Glomerular visceral epithelial cell (primary cell): ENCODE measurements around the gene COL24A1.
"Not testable (repeated sequence)": the region's sequence is repeated elsewhere in the genome, so short reads cannot be mapped to it uniquely, and the experiment has no call there.

Experiments
- DNase-seq: peaks from one replicate; pipeline ENCODE4 v3.0.0-alpha.2; 2016; ENCODE audit errors: extremely low spot score

COL24A1 gene

DNA sequence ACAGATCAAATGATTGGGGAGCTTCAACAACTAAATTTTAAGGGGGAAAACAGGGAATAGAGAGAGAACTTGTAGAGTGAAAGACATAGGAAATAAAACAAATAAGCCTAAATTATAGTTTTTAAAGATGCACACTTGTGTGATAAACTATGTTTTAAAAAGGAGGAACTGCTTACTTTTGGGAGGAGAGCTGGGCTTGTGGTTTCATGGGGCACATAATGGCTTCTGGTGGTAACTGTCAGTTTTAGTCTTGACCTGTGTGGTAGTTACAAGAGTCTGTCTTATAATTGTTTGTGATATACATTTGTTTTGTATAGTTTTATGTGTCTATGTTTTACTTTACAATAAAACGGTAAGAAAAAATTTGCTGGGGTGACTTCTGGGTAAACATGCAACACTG, 165.3 kb downstream of the COL24A1 start:
- no peak for DNase-seq

DNA sequence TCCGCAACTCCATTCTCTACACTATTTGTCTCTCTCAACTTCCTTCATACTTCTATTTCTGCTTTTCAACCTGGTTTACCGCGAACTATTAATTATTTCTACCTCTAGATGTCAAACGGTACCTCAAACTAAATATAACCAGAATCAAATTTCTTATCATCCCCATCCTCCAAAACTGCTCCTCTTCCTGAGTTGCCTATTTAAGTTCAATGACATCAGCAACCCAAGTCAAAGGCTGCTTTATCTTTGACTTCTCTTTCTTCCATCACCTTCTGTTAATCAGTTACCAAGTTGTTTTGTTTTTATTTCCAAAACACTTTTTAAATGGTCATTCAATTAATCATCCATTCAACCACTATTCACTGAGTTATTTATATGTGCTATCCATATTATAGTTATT, 171.9 kb downstream of the COL24A1 start:
- no peak for DNase-seq

DNA sequence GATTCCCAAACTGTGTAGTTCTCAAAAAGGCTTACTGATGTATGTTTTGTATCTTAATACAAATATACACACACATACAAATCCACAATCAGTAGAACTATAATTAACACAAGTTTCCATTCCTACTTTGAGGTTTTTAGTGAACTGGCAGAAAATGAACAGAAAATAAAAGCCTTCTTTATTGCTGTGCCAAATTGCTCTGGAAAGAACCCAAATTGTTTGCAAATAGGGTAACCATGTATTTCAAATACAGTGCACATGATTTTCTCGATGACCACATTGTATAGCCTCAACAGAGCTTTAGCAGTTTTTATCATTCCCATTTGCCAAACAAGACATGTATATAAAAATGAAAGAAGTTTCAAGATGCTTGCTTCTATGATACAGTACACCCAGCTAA, 173.3 kb downstream of the COL24A1 start:
- DNase-seq, result no peak

- DNase-seq, result no peak
Observed at GRCh38 chr1:85976516-85977205, 179.9 kb downstream of the COL24A1 start.

DNA sequence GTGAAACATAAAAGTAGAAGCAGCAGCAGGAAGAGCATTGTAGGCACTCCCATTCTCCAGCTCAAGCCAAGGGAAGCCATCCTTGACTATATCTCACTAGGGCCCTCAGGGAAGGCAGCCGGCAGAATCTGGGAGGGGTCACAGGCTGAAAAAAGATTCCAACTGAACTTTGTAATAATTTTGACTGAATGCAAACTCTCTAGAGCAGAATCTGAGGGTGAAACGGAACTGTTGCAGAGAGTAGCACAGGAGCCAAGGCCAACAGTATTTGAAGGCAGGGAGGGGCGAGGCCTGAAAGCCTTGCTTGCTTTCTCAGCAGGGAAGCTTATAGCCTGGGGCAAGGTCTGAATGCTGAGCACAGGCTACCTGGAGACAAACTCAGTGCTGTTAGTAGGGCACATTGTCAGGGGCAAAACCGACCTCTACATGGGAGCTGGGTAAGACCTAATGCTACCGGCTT, 180.6 kb downstream of the COL24A1 start:
- DNase-seq, result no peak

- no peak for DNase-seq
Observed at GRCh38 chr1:85962457-85962856, 194.1 kb downstream of the COL24A1 start.

GRCh38 chr1:85957760-85958159, 198.8 kb downstream of the COL24A1 start:
- no peak for DNase-seq

- DNase-seq, result not testable (repeated sequence)
Observed at GRCh38 chr1:85955218-85955617, 201.4 kb downstream of the COL24A1 start.

DNA sequence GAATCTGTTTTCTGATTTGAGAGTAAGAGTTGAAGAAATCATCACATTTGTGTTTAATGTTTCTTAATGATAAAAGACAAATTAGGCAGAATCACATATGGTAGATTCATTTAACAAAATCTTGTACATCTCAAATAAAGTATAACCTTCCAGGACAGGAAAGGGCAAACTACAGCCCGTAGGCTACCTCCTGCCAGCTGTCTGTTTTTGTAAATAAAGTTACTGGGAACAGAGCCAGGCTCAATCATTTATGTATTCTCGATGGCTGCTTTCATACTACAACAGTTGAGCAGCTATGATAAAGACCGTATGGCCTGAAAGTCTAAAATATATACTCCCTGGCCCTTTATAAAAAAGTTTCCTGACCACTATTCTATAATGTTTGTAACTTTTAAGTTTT, 204.1 kb downstream of the COL24A1 start:
- no peak for DNase-seq

- no peak for DNase-seq
Observed at GRCh38 chr1:85947186-85947585, 209.4 kb downstream of the COL24A1 start.

GRCh38 chr1:85943945-85944344, 212.6 kb downstream of the COL24A1 start:
- no peak for DNase-seq

DNA sequence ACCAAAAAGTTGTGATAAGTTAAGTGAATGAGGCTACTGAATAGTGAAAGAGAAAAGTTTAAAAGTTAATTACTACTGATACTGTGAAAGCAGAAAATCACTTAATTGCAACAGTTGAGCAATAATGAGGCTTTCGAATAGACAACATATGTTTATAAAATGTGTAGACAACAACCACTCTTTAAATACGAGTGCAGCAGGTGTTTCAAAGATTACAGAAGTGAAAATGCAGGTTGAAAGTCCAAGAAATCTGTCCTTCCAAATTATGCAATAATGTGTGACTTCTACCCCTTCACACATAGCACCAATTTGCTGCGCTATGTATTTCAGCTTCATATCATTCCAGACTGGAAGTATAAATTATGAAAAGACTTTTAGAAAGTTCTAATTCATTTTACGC, 213.0 kb downstream of the COL24A1 start:
- no peak for DNase-seq

DNA sequence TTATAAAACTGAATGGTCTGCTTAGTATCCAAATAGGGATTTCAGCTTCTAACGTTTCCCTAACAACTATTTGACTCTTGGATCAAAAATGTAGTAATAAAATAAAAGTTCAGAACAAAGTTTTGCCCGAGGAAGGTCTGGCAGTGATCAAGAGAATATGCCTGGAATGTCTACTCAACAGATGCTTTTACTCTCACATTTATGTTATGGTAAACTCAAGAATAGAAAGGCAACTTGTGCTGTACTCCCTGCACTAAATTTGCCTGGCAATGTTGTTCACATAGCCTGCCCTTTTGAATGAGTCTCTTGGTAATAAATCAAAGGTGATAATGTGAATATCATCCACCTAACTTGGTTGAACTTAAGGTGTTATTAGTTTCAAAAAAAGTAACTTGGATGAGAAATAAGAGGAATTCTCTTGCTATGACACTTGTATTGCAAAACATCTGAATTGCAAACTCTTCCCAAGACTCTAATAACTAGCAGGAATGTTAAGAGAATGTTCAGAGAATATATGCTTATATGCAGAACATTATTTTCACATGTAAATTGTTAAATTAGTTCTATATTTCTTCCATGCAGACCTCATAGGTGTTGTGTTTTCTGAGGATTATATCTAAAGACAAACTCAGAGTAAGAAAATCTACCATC, 215.8 kb downstream of the COL24A1 start:
- DNase-seq, result no peak

DNA sequence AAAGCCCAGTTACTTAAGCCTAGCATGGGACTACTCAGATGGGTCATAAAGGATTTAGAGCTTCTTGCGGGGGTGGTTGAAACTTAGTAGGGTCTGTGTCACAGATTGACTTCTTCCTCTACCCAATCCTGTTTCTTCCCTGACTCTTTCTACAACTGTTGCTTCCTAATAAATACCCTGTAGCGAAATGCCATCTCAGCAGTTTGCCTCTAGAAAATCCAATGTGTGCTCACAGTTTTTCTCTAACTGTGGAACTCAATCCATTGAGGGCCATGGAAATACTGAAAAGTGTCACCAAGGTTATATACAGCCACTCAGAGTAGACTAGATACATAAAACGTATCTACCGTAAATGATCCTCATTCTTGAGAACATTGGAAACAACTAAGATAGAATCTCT, 217.7 kb downstream of the COL24A1 start:
- no peak for DNase-seq

DNA sequence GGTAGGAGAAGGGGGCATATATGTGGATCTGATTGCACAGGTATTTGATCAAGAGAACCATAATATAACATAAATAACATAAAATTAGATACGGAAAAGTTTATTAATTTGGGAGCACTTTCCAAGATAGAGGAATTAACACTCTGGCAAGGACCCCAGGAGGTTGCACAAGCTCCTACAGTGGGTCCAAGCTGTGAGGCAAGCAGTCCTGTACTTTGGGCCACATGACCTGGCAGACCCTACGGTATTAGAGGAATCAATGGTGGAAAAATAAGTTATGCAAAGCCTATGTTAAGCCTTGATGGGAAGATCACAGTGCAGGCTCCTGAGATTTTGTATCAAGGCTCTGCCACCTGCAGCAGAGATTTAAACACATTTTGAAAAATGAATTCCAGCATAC, 220.1 kb downstream of the COL24A1 start:
- DNase-seq, result no peak

DNA sequence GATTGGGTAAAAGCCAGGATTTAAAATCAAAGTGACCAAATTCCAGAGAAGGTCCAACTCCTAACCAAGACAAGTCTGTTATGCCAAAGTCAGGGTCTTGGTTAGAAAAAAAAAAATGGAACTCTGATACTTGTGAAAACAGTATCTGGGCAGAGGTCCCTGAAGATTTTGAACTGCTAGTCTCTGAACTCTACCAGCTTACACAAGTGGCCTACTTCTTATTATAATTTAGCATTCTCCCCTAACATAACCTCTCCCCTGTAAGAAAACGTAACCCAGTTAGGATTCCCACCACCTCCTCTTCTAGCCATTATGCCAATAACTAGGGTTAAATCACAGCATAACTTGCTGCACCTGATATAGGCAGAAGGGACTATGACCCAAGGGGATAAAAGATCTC, 220.5 kb downstream of the COL24A1 start:
- DNase-seq, result no peak

DNA sequence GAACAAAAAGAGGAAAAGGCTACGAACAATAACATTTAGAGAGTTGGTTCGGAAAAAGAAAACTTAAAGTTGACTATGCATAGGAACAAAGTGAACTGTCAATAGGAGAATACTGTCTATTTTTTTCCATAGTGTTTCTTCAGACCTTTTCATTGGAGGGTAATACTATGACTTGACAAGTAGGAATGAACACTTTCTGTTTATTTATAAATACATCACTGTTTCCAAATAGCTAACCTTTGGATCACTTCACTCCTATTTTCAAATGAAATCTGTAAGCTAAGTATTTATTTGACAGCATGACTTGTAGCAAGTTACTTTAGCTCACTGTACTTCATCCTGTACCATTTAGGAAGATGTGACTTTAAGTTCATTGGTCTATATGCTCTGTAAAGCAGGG, 221.3 kb downstream of the COL24A1 start:
- no peak for DNase-seq

- no peak for DNase-seq
Observed at GRCh38 chr1:85934516-85934915, 222.1 kb downstream of the COL24A1 start.

DNA sequence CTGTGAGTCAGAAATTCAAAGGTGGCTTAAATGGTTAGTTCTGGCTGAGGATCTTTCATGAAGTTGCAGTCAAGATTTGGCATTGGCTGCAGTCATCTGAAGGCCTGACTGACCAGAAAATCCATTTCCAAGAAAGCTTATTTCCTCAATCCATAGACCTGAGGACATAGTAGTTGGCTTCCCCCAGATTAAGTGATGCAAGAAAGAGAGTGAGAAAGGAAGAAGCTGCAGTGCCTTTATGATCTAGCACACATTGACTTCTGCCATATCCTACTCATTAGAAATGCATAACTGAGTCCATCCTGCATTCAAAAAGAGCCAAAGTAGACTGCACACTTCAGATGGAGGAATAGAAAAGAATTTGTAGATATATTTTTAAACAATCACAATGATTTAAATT, 222.6 kb downstream of the COL24A1 start:
- no peak for DNase-seq

- DNase-seq, result no peak
Observed at GRCh38 chr1:85911742-85912141, 244.8 kb downstream of the COL24A1 start.

DNA sequence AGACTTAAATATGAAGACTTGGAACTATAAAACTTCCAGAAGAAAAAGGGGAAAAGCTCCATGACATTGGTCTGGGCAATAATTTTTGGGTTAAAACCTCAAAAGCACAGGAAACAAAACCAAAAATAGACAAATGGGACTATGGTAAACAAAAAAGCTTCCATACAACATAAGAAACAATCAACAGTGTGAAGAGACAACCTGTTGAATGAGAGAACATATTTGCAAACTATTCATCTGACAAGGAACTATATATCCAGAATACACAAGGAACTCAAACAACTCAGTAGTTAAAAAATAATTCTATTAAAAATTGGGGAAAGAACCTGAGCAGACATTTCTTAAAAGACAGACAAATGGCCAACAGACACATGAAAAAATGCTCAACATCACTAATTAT, 255.7 kb downstream of the COL24A1 start:
- DNase-seq, result no peak

- DNase-seq, result peak; percentile 41
Observed at GRCh38 chr1:85898861-85899260, 257.7 kb downstream of the COL24A1 start.

GRCh38 chr1:85894651-85895050, 261.9 kb downstream of the COL24A1 start:
- peak; percentile 51 for DNase-seq

GRCh38 chr1:85892366-85892765, 264.2 kb downstream of the COL24A1 start:
- no peak for DNase-seq
